ENCODE measurements around the gene AGBL4. TPM values are rescaled to one million over a fixed set of nuclear protein-coding genes. Genes with fewer than 3 reads are reported as not detected.

Gene AGBL4
- total and polyA plus RNA-seq, 9 of the 15 experiments (the other 6 are each of a cell fraction or from before 2014, with no cell fraction given), result 0.11 TPM; not detected in 7

GRCh38 chr1:49389699-49390098, 634.1 kb downstream of the AGBL4 start:
- intact Hi-C loops (cut with micrococcal nuclease), result no loop called here
- Histone ChIP-seq H3K4me3 (no peak overlapping the region), H2AFZ (ENCODE audit: low read depth, low read length) (no peak overlapping the region), H4K20me1 (replicated peaks; ENCODE audit: control insufficient read depth, insufficient read depth, low read length) (no peaks in the 10 kb centered on the region), H3K4me1 (replicated peaks in 1 of 2; ENCODE audit: control insufficient read depth in 2 of 2, insufficient read depth in 2 of 2, low read length in 2 of 2) (no peaks in the 10 kb centered on the region), H3K27ac (ENCODE audit: extremely low read depth, low read depth, low read length) (no peak overlapping the region), H3K79me2 (ENCODE audit: control insufficient read depth, insufficient read depth, low read length) (no peaks in the 10 kb centered on the region), H3K36me3 (ENCODE audit: control insufficient read depth, insufficient read depth, low read length) (no peaks in the 10 kb centered on the region), H3K9me1 (ENCODE audit: control insufficient read depth, insufficient read depth, low read length) (no peaks in the 10 kb centered on the region), H3K27me3 (ENCODE audit: control insufficient read depth in 2 of 2, insufficient read depth in 2 of 2, low read length in 2 of 2) (no peaks in the 10 kb centered on the region), H3K9me3 (replicated peaks; ENCODE audit: control insufficient read depth, insufficient read depth, low read depth, low read length) (no peaks in the 10 kb centered on the region), H3K9ac (ENCODE audit: insufficient read depth in 1 of 2, low read depth in 2 of 2, low read length in 2 of 2) (no peak overlapping the region), H3K4me2 (ENCODE audit: insufficient read depth, low read length) (no peak overlapping the region)
- ATAC-seq, result no peak
- DNase-seq (ENCODE audit: extremely low read depth in 1 of 4, low spot score in 3 of 4), result no peak
- FAIRE-seq, result no peak
- no peak for TF ChIP-seq HMG20A (CRISPR knock-in tag; conservative IDR thresholded peaks at IDR 0.05)
- no peak for TF ChIP-seq ID3 (CRISPR knock-in tag; IDR thresholded peaks at IDR 0.05)
- no peak for TF ChIP-seq ID3 (tag; IDR thresholded peaks at IDR 0.05)
- TF ChIP-seq SMARCC2 (IDR thresholded peaks at IDR 0.05; ENCODE audit: low read depth), result no peak
- no peak for TF ChIP-seq BRD9 (IDR thresholded peaks at IDR 0.05; ENCODE audit: low read depth, partially characterized antibody)
- no peak for TF ChIP-seq ELF1 (tag; IDR thresholded peaks at IDR 0.05)
- TF ChIP-seq CAMTA2 (CRISPR knock-in tag; conservative IDR thresholded peaks at IDR 0.05), result no peak
- TF ChIP-seq CC2D1A (IDR thresholded peaks at IDR 0.05), result no peak
- ChIA-PET CTCF (ENCODE audit: low intra/inter-chr PET ratio) (no interaction called here), POLR2A (no interaction called here)
- in situ Hi-C loops (cut with MboI), result no loop called here
- BruUV-seq (replicated peaks), result no TSS peak

- CTCF ChIA-PET (ENCODE audit: low intra/inter-chr PET ratio), result no interaction called here
- Histone ChIP-seq H3K4me2 (ENCODE audit: insufficient read depth, low read length) (no peak overlapping the region), H3K9ac (ENCODE audit: insufficient read depth in 1 of 2, low read depth in 2 of 2, low read length in 2 of 2) (no peak overlapping the region), H3K4me3 (no peak overlapping the region), H3K9me1 (ENCODE audit: control insufficient read depth, insufficient read depth, low read length) (no peaks in the 10 kb centered on the region), H3K27me3 (ENCODE audit: control insufficient read depth in 2 of 2, insufficient read depth in 2 of 2, low read length in 2 of 2) (no peaks in the 10 kb centered on the region), H3K9me3 (replicated peaks; ENCODE audit: control insufficient read depth, insufficient read depth, low read depth, low read length) (no peaks in the 10 kb centered on the region), H4K20me1 (replicated peaks; ENCODE audit: control insufficient read depth, insufficient read depth, low read length) (no peaks in the 10 kb centered on the region), H3K36me3 (ENCODE audit: control insufficient read depth, insufficient read depth, low read length) (no peaks in the 10 kb centered on the region), H3K27ac (ENCODE audit: extremely low read depth, low read depth, low read length) (no peak overlapping the region), H2AFZ (ENCODE audit: low read depth, low read length) (no peak overlapping the region), H3K79me2 (ENCODE audit: control insufficient read depth, insufficient read depth, low read length) (no peaks in the 10 kb centered on the region), H3K4me1 (replicated peaks in 1 of 2; ENCODE audit: control insufficient read depth in 2 of 2, insufficient read depth in 2 of 2, low read length in 2 of 2) (no peaks in the 10 kb centered on the region)
- FAIRE-seq, result no peak
- no peak for ATAC-seq
- intact Hi-C loops (cut with micrococcal nuclease), result no loop called here
- POLR2A ChIA-PET, result no interaction called here
- DNase-seq (ENCODE audit: extremely low read depth in 1 of 4, low spot score in 3 of 4), result no peak
- BruUV-seq (replicated peaks), result no TSS peak
- WGBS (ENCODE audit: insufficient coverage, low coverage, missing lambda C conversion rate), result under 1% methylated on average over 7 of the region's 7 CpGs
- in situ Hi-C loops (cut with MboI), result no loop called here
- TF ChIP-seq KAT8 (IDR thresholded peaks at IDR 0.05; ENCODE audit: low read depth) (no peak), ZNF740 (CRISPR knock-in tag; IDR thresholded peaks at IDR 0.05) (no peak), ZNF740 (tag; IDR thresholded peaks at IDR 0.05) (no peak), ZNF507 (tag; conservative IDR thresholded peaks at IDR 0.05) (no peak), MITF (IDR thresholded peaks at IDR 0.05) (no peak), MCM7 (IDR thresholded peaks at IDR 0.05) (no peak), PCBP1 (IDR thresholded peaks at IDR 0.05; ENCODE audit: low read depth, low read length, poor library complexity, severe bottlenecking) (no peak), RAD21 (CRISPR knock-in tag; conservative IDR thresholded peaks at IDR 0.05 in 1 of 2, IDR thresholded peaks at IDR 0.05 in 1 of 2) (no peak), ARNT (IDR thresholded peaks at IDR 0.05) (no peak), GTF2F1 (IDR thresholded peaks at IDR 0.05; ENCODE audit: low read depth, low read length) (no peak)
Observed at GRCh38 chr1:49364676-49365075, 659.1 kb downstream of the AGBL4 start.
